Hepatocyte (in vitro differentiated cells): ENCODE data around the gene CATSPERB. TPM values are rescaled to one million over a fixed set of nuclear protein-coding genes. Genes with fewer than 3 reads are reported as not detected.

Source experiments
- DNase-seq: peaks from one replicate; pipeline ENCODE4 v3.0.0-alpha.2; 2016; ENCODE audit warnings: low spot score
- H2AFZ ChIP-seq: fragments of 200-600 bp; sonication (generic); 2 replicates; pipeline ENCODE4 v1.6.0; 2016; ENCODE audit warnings: antibody characterized with exemption, mild to moderate bottlenecking
- H3K27ac ChIP-seq: fragments of 200-600 bp; sonication (generic); 2 replicates; pipeline ENCODE4 v1.5.1; 2016; ENCODE audit warnings: mild to moderate bottlenecking
- H3K27me3 ChIP-seq: fragments of 200-600 bp; sonication (generic); 2 replicates; pipeline ENCODE4 v1.6.1; 2016
- H3K36me3 ChIP-seq: fragments of 200-600 bp; sonication (generic); replicated peaks from 2 replicates; pipeline ENCODE4 v1.5.1; 2016; ENCODE audit warnings: low read depth; ENCODE audit not compliant: insufficient read depth
- H3K4me1 ChIP-seq: fragments of 200-600 bp; sonication (generic); 2 replicates; pipeline ENCODE4 v1.5.1; 2016; ENCODE audit warnings: mild to moderate bottlenecking, moderate library complexity; ENCODE audit not compliant: insufficient read depth
- H3K4me2 ChIP-seq: fragments of 200-600 bp; sonication (generic); 2 replicates; pipeline ENCODE4 v1.6.0; 2016
- H3K4me3 ChIP-seq: fragments of 200-600 bp; sonication (generic); 2 replicates; pipeline ENCODE4 v1.5.1; 2016; ENCODE audit warnings: mild to moderate bottlenecking
- H3K79me2 ChIP-seq: fragments of 200-600 bp; sonication (generic); 2 replicates; pipeline ENCODE4 v1.6.0; 2017; ENCODE audit warnings: mild to moderate bottlenecking
- H3K9me2 ChIP-seq: fragments of 200-600 bp; sonication (generic); replicated peaks from 2 replicates; pipeline ENCODE4 v1.6.0; 2017; ENCODE audit warnings: mild to moderate bottlenecking; ENCODE audit not compliant: insufficient read depth
- H3K9me3 ChIP-seq: fragments of 200-600 bp; sonication (generic); 2 replicates; pipeline ENCODE4 v1.5.1; 2016; ENCODE audit warnings: low read depth, mild to moderate bottlenecking
- H4K20me1 ChIP-seq: fragments of 200-600 bp; sonication (generic); 2 replicates; pipeline ENCODE4 v1.6.0; 2016; ENCODE audit warnings: mild to moderate bottlenecking; ENCODE audit not compliant: insufficient read depth, poor library complexity, severe bottlenecking
- CTCF ChIP-seq: fragments of 200-600 bp; sonication (generic); IDR thresholded peaks from 2 replicates; pipeline ENCODE4 v1.5.1; 2016; ENCODE audit warnings: antibody characterized with exemption, mild to moderate bottlenecking; ENCODE audit not compliant: poor library complexity
- EZH2 ChIP-seq: fragments of 200-600 bp; sonication (generic); IDR thresholded peaks from 2 replicates; pipeline ENCODE4 v1.6.1; 2016; ENCODE audit warnings: antibody characterized with exemption, mild to moderate bottlenecking, borderline replicate concordance
- EZH2phosphoT487 ChIP-seq: fragments of 200-600 bp; sonication (generic); IDR thresholded peaks from one replicate; pipeline ENCODE4 v1.6.1; 2018; ENCODE audit warnings: antibody characterized with exemption, mild to moderate bottlenecking, low read depth, moderate library complexity; ENCODE audit not compliant: unreplicated experiment, severe bottlenecking
- WGBS: methylation state at CpG from one replicate; pipeline ENCODE4 v1.1.6; 2016; ENCODE audit warnings: low lambda C conversion rate; ENCODE audit errors: missing lambda C conversion rate; 5-methylcytosine and 5-hydroxymethylcytosine counted together
- polyA plus RNA-seq: library from polyadenylated mRNA; unstranded; fragments of >200 nt; fragmentation: Nextera tagmentation; extraction: Ambion mirVana; gene quantifications from 2 replicates; pipeline ENCODE4 v1.2.1, GENCODE V29; 2016
- total RNA-seq: library from RNA; depleted of rRNA; stranded (reverse); fragments of >200 nt; gene quantifications from 2 replicates; pipeline ENCODE4 v1.2.3, GENCODE V29; 2014

The CATSPERB gene
- total and polyA plus RNA-seq, 2 experiments from 2014 or later, result 0.93 to 7.1 TPM

- H3K27me3 ChIP-seq, result no peaks in the 10 kb centered on the region
- H4K20me1 ChIP-seq, result no peaks in the 10 kb centered on the region
- H3K27ac ChIP-seq, result no peak overlapping the region
- no peaks in the 10 kb centered on the region for H3K79me2 ChIP-seq
- WGBS, result 86% methylated on average over 2 of the region's 2 CpGs
- no peak overlapping the region for H3K4me2 ChIP-seq
- H3K9me2 ChIP-seq, result no peaks in the 10 kb centered on the region
- TF ChIP-seq EZH2, result no peak
- TF ChIP-seq CTCF, result no peak
- TF ChIP-seq EZH2phosphoT487, result no peak
- no peak overlapping the region for H2AFZ ChIP-seq
- no peaks in the 10 kb centered on the region for H3K9me3 ChIP-seq
- H3K4me3 ChIP-seq, result no peak overlapping the region
- no peaks in the 10 kb centered on the region for H3K36me3 ChIP-seq
- H3K4me1 ChIP-seq, result peaks cover 4% of the 10 kb centered on the region
- DNase-seq, result no peak
Measured at GRCh38 chr14:91770185-91770584, 38.3 kb upstream of the CATSPERB start.

GRCh38 chr14:91755570-91756295, 23.8 kb upstream of the CATSPERB start:
- Histone ChIP-seq H3K4me2 (peak overlapping the region; percentile 36), H3K4me3 (no peak overlapping the region), H2AFZ (no peak overlapping the region), H3K27me3 (no peaks in the 10 kb centered on the region), H3K9me3 (no peaks in the 10 kb centered on the region), H3K79me2 (no peaks in the 10 kb centered on the region), H4K20me1 (no peaks in the 10 kb centered on the region), H3K9me2 (no peaks in the 10 kb centered on the region), H3K36me3 (no peaks in the 10 kb centered on the region), H3K4me1 (peaks cover 32% of the 10 kb centered on the region), H3K27ac (peak overlapping the region; percentile 91)
- WGBS, result 22% methylated on average over 4 of the region's 4 CpGs
- TF ChIP-seq EZH2, result no peak
- TF ChIP-seq EZH2phosphoT487, result no peak
- TF ChIP-seq CTCF, result no peak
- DNase-seq, result peak; percentile 58

GRCh38 chr14:91754819-91755218, 22.9 kb upstream of the CATSPERB start:
- Histone ChIP-seq H2AFZ (no peak overlapping the region), H4K20me1 (no peaks in the 10 kb centered on the region), H3K4me3 (no peak overlapping the region), H3K4me1 (peaks cover 32% of the 10 kb centered on the region), H3K27ac (peak overlapping the region; percentile 81), H3K79me2 (no peaks in the 10 kb centered on the region), H3K4me2 (no peak overlapping the region), H3K36me3 (no peaks in the 10 kb centered on the region), H3K9me3 (no peaks in the 10 kb centered on the region), H3K27me3 (no peaks in the 10 kb centered on the region), H3K9me2 (no peaks in the 10 kb centered on the region)
- 38% methylated on average over 1 of the region's 1 CpG for WGBS
- TF ChIP-seq CTCF, result no peak
- TF ChIP-seq EZH2phosphoT487, result no peak
- no peak for TF ChIP-seq EZH2
- no peak for DNase-seq
